ENCODE results near the gene KRTAP21-3.

DNA sequence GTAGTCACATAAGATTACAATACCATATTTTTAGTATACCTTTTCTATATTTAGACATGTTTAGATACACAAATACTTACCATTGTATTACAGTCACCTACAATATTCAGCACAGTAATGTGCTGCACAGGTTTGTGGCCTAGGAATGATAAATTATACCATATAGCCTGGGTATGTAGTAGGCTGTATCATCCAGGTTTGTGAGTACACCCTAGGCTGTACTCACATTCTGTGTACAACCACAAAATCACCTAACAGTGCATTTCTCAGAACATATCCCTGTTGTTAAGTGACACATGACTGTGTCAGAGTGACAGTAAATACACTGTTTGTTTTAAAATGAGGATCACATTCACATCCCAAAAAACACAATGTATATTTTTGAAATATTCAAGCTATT lies 11.2 kb downstream of the KRTAP21-3 start:
- TF ChIP-seq, protein P1, sequence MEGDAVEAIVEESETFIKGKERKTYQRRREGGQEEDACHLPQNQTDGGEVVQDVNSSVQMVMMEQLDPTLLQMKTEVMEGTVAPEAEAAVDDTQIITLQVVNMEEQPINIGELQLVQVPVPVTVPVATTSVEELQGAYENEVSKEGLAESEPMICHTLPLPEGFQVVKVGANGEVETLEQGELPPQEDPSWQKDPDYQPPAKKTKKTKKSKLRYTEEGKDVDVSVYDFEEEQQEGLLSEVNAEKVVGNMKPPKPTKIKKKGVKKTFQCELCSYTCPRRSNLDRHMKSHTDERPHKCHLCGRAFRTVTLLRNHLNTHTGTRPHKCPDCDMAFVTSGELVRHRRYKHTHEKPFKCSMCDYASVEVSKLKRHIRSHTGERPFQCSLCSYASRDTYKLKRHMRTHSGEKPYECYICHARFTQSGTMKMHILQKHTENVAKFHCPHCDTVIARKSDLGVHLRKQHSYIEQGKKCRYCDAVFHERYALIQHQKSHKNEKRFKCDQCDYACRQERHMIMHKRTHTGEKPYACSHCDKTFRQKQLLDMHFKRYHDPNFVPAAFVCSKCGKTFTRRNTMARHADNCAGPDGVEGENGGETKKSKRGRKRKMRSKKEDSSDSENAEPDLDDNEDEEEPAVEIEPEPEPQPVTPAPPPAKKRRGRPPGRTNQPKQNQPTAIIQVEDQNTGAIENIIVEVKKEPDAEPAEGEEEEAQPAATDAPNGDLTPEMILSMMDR (IDR thresholded peaks at IDR 0.05 in 2 of 3, conservative IDR thresholded peaks at IDR 0.05 in 1 of 3; ENCODE audit: control insufficient read depth in 2 of 3, extremely low read depth in 1 of 3, insufficient read depth in 1 of 3, low read depth in 3 of 3, low read length in 3 of 3) = no peak
- TF ChIP-seq RAD21 (IDR thresholded peaks at IDR 0.05; ENCODE audit: insufficient read depth, low read depth, low read length) = no peak
- TF ChIP-seq STAT1 (conservative IDR thresholded peaks at IDR 0.05) = no peak
- no peak for TF ChIP-seq MTA2 (IDR thresholded peaks at IDR 0.05; ENCODE audit: low read depth)
- no peak for TF ChIP-seq IRF4 (IDR thresholded peaks at IDR 0.05; ENCODE audit: low read depth, low read length)
- TF ChIP-seq SMARCA5 (IDR thresholded peaks at IDR 0.05) = no peak
- no peak for TF ChIP-seq RCOR1 (conservative IDR thresholded peaks at IDR 0.05; ENCODE audit: low read depth, low read length)

Data from GM12878 (cell line).